ENCODE measurements around the gene MYL3.
A peak's percentile ranks its signal among the peaks of the same experiment; 100 is the strongest.

Gene MYL3

GRCh38 chr3:46883054-46883829 is 20.0 kb upstream of the MYL3 start:
- peak; percentile 76 for DNase-seq (ENCODE audit: low spot score)

GRCh38 chr3:46882377-46883053 is 19.3 kb upstream of the MYL3 start:
- DNase-seq (ENCODE audit: low spot score), result peak; percentile 50

GRCh38 chr3:46881596-46882376 is 18.5 kb upstream of the MYL3 start:
- DNase-seq (ENCODE audit: low spot score), result peak; percentile 48

GRCh38 chr3:46880884-46881595 is 17.8 kb upstream of the MYL3 start:
- DNase-seq (ENCODE audit: low spot score), result no peak

- DNase-seq (ENCODE audit: low spot score), result no peak
These were observed 15.7 kb upstream of the MYL3 start for GRCh38 chr3:46878781-46879436.

GRCh38 chr3:46877406-46878125 is 14.3 kb upstream of the MYL3 start, which contains the start of gene PTH1R:
TSS of gene PTH1R (plus strand) at chr3:46877721. CDS start at chr3:46883560, 5,839 bp downstream.
- no peak for DNase-seq (ENCODE audit: low spot score)

GRCh38 chr3:46876313-46877300 is 13.4 kb upstream of the MYL3 start:
- no peak for DNase-seq (ENCODE audit: low spot score)

- DNase-seq (ENCODE audit: low spot score), result no peak
These were observed 12.3 kb upstream of the MYL3 start for GRCh38 chr3:46875560-46875959.

GRCh38 chr3:46874430-46874829 is 11.2 kb upstream of the MYL3 start:
- DNase-seq (ENCODE audit: low spot score), result no peak

GRCh38 chr3:46873521-46873920 is 10.3 kb upstream of the MYL3 start:
- DNase-seq (ENCODE audit: low spot score), result no peak

- DNase-seq (ENCODE audit: low spot score), result no peak
These were observed 8.0 kb upstream of the MYL3 start for GRCh38 chr3:46871222-46871621.

GRCh38 chr3:46870651-46871050 is 7.4 kb upstream of the MYL3 start:
- no peak for DNase-seq (ENCODE audit: low spot score)

GRCh38 chr3:46869440-46869839 is 6.2 kb upstream of the MYL3 start:
- no peak for DNase-seq (ENCODE audit: low spot score)

- no peak for DNase-seq (ENCODE audit: low spot score)
These were observed 5.7 kb upstream of the MYL3 start for GRCh38 chr3:46868948-46869347.

GRCh38 chr3:46868287-46868686 is 5.0 kb upstream of the MYL3 start:
- no peak for DNase-seq (ENCODE audit: low spot score)

- DNase-seq (ENCODE audit: low spot score), result peak; percentile 87
These were observed 4.3 kb upstream of the MYL3 start for GRCh38 chr3:46867550-46867898.

GRCh38 chr3:46866720-46867549 is 3.7 kb upstream of the MYL3 start:
- peak; percentile 83 for DNase-seq (ENCODE audit: low spot score)

- no peak for DNase-seq (ENCODE audit: low spot score)
These were observed 2.9 kb upstream of the MYL3 start for GRCh38 chr3:46866032-46866595.
